Cardiac muscle cell (in vitro differentiated cells and primary cell): ENCODE data around the gene CORO1C. TPM values are rescaled to one million over a fixed set of nuclear protein-coding genes. Genes with fewer than 3 reads are reported as not detected.

ENCODE experiments used
- DNase-seq, 2 donors: peaks; one replicate each; pipeline versions ENCODE4 v3.0.0 to v3.0.0-alpha.2; 2010 to 2017; ENCODE audit warnings: low read depth in 1 of 2, low spot score in 1 of 2
- H3K27ac ChIP-seq: fragments of 200-600 bp; sonication (generic); 2 replicates; pipeline ENCODE4 v1.5.1; 2016
- H3K27me3 ChIP-seq: fragments of 200-600 bp; sonication (generic); 2 replicates; pipeline ENCODE4 v1.6.0; 2016; ENCODE audit warnings: control low read depth
- H3K36me3 ChIP-seq: fragments of 200-600 bp; sonication (generic); 2 replicates; pipeline ENCODE4 v1.5.1; 2016; ENCODE audit warnings: control low read depth
- H3K4me1 ChIP-seq: fragments of 200-600 bp; sonication (generic); 2 replicates; pipeline ENCODE4 v1.8.1; 2017; ENCODE audit warnings: low read depth, mild to moderate bottlenecking, mixed run types
- H3K4me3 ChIP-seq: fragments of 200-600 bp; sonication (generic); 2 replicates; pipeline ENCODE4 v1.5.1; 2016; ENCODE audit warnings: mild to moderate bottlenecking
- H3K9me3 ChIP-seq: fragments of 200-600 bp; sonication (generic); 2 replicates; pipeline ENCODE4 v1.5.1; 2017; ENCODE audit warnings: low read depth, mild to moderate bottlenecking, control low read depth
- polyA plus RNA-seq: library from polyadenylated mRNA; unstranded; fragments of >200 nt; fragmentation: Nextera tagmentation; extraction: Ambion mirVana; gene quantifications from 2 replicates; pipeline ENCODE4 v1.2.1, GENCODE V29; 2016
- total RNA-seq: library from RNA; depleted of rRNA; stranded (reverse); fragments of >200 nt; gene quantifications from 2 replicates; pipeline ENCODE4 v1.2.3, GENCODE V29; 2016
- TF ChIP-seq, protein P1 (sequence below): IDR thresholded peaks from 2 replicates; pipeline ENCODE4 v1.5.1; 2012; ENCODE audit warnings: low read depth, mild to moderate bottlenecking, low read length

Gene CORO1C
- total and polyA plus RNA-seq, 2 experiments from 2014 or later, result 65.4 to 72.5 TPM

- Histone ChIP-seq H3K27ac (peak overlapping the region; percentile 70), H3K9me3 (no peaks in the 10 kb centered on the region), H3K27me3 (no peaks in the 10 kb centered on the region), H3K4me1 (peaks cover 19% of the 10 kb centered on the region), H3K36me3 (peaks cover 11% of the 10 kb centered on the region), H3K4me3 (no peak overlapping the region)
- TF ChIP-seq, protein P1, sequence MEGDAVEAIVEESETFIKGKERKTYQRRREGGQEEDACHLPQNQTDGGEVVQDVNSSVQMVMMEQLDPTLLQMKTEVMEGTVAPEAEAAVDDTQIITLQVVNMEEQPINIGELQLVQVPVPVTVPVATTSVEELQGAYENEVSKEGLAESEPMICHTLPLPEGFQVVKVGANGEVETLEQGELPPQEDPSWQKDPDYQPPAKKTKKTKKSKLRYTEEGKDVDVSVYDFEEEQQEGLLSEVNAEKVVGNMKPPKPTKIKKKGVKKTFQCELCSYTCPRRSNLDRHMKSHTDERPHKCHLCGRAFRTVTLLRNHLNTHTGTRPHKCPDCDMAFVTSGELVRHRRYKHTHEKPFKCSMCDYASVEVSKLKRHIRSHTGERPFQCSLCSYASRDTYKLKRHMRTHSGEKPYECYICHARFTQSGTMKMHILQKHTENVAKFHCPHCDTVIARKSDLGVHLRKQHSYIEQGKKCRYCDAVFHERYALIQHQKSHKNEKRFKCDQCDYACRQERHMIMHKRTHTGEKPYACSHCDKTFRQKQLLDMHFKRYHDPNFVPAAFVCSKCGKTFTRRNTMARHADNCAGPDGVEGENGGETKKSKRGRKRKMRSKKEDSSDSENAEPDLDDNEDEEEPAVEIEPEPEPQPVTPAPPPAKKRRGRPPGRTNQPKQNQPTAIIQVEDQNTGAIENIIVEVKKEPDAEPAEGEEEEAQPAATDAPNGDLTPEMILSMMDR, result no peak
- peak; percentile 34 to 61 for DNase-seq
Measured at GRCh38 chr12:108640802-108641445, 90.4 kb downstream of the CORO1C start.

DNA sequence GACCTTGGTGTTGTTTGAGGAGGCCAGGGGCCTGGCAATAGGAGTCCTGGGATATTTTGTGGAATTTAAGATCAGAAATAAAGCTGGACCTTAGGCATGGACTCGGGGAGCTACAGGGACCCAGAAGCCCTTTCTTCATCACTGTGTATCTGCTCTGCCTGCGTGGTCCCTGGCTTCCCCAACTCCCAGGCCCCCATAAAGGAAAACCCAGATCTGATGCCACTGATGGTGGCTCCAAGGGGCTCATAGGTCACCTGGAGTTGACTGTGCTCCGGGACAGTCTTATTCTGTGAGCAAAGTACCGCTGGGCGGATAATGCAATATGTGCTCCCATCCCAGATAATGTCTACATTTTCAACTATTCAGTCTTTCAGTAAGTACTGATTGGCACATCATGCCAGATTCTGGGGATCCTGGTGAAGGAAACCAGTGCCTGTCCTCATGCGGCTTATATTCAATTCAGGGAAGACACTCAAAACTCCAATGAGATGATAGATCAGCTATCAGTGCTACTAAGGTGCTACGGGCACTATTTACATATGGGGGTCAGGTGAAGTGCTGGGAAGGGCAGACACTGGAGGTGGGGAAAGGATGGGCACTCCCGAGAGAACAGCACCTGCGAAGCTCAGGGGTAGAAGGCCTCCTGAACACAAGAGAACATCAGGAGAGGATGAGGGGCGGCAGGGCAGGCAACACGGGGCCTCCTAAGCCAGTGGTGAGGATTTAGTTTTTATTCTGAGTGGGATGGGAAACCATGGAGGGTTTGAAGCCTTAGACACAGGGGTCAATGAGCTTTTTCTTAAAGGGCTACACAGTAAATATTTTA lies 92.1 kb downstream of the CORO1C start:
- peaks cover 33% of the 10 kb centered on the region for H3K4me1 ChIP-seq
- H3K27me3 ChIP-seq, result no peaks in the 10 kb centered on the region
- no peaks in the 10 kb centered on the region for H3K36me3 ChIP-seq
- DNase-seq, result no peak
- no peaks in the 10 kb centered on the region for H3K9me3 ChIP-seq
- H3K4me3 ChIP-seq, result no peak overlapping the region
- no peak overlapping the region for H3K27ac ChIP-seq
- TF ChIP-seq, protein P1, result no peak

DNA sequence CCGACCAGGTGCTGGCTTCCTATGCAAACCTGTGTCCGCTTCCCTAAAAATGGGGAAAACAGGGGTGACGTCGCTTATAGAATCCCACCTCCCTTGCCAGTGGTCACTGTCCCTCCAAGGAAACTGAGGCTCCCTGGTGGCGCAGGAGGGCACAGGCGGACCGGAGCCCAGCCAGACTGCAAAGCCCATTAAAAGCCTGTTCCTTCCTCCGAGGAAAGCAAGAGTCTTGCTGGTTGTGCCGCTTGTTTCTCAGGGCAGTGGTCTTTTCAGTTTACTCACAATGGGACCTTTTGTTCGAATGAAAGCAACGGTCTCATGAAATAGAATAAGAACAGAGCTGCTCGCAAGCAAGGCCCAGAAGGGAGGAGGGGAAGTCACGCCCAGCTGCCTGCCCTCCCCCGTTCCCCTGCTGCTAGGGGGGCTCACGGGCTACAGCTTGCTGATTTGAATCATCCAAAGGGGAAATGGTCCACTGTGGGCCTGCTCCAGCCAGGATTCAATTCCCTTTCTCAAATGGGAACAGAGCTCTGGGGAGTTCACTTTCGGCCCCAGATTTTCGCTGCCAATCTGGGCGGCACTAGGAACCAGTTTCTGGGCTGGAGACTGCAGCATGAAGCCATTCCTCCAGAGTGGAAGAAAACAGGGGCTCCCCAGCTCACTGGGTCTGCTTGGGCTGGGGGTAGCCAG lies 93.0 kb downstream of the CORO1C start:
- peak in 1 of 2 donors; percentile 43 for DNase-seq
- H3K9me3 ChIP-seq, result no peaks in the 10 kb centered on the region
- H3K4me3 ChIP-seq, result no peak overlapping the region
- H3K36me3 ChIP-seq, result no peaks in the 10 kb centered on the region
- H3K27me3 ChIP-seq, result no peaks in the 10 kb centered on the region
- H3K4me1 ChIP-seq, result peaks cover 39% of the 10 kb centered on the region
- TF ChIP-seq, protein P1, result peak; percentile 1
- H3K27ac ChIP-seq, result peak overlapping the region; percentile 18

- Histone ChIP-seq H3K36me3 (no peaks in the 10 kb centered on the region), H3K4me3 (no peak overlapping the region), H3K27ac (no peak overlapping the region), H3K4me1 (peaks cover 39% of the 10 kb centered on the region), H3K27me3 (no peaks in the 10 kb centered on the region), H3K9me3 (no peaks in the 10 kb centered on the region)
- no peak for DNase-seq
- TF ChIP-seq, protein P1, result no peak
Measured at GRCh38 chr12:108637222-108637971, 93.9 kb downstream of the CORO1C start.
